HL-60/S4 treated with phorbol 12-myristate 13-acetate at 8.2 ng/mL for 4 days and 3 days (cell line): Measurements from ENCODE around the gene CCSER1.
"Not testable (repeated sequence)": the region's sequence is repeated elsewhere in the genome, so short reads cannot be mapped to it uniquely, and the experiment has no call there.

Experiments
- in situ Hi-C: fragments of 300-500 bp; cut with MboI; formaldehyde crosslinking; loops from 2 replicates; pipeline ENCODE4 v1.15.0; 2022; ENCODE audit warnings: low sequenced_read_pairs

Gene CCSER1

GRCh38 chr4:91601401-91601800 is 1474.2 kb downstream of the CCSER1 start:
- in situ Hi-C loops, result no loop called here

DNA sequence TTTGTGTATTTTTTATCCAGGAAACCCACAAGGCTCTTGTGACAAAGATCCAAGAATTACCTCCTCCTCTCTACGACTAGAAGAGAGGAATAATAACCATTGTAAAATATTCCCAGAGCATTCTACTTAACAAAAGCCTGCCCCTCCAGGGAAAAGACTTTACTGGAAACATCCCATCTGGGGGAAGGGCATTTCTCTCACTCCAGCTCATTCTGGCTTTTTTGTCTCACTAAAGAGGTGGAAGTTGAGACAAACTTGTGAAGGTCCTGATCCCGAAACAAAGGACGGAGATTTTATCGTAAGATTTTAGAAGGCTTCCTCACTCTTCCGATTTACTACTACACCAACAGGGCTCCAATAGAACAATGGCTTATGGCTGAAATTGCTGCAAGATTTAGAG is 1484.6 kb downstream of the CCSER1 start:
- in situ Hi-C loops, result no loop called here

GRCh38 chr4:91620952-91621351 is 1493.8 kb downstream of the CCSER1 start:
- in situ Hi-C loops, result no loop called here

DNA sequence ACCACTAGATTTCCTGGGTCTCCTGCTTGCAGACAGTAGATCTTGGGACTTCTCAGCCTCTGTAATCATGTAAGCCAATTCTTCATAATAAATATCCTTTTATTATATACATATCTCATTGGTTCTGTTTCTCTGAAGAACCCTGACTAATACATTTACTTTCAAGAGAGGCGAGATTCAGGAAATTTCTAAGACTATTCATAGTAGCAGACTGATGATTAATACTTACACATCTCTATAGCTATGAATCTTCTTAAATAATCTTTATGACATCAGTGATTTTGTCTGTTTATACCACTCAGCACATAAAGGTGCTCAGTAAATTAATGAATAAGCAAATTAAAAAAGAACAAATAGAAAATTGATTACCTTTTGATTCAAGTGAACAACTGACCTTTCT is 1494.3 kb downstream of the CCSER1 start:
- in situ Hi-C loops, result no loop called here

DNA sequence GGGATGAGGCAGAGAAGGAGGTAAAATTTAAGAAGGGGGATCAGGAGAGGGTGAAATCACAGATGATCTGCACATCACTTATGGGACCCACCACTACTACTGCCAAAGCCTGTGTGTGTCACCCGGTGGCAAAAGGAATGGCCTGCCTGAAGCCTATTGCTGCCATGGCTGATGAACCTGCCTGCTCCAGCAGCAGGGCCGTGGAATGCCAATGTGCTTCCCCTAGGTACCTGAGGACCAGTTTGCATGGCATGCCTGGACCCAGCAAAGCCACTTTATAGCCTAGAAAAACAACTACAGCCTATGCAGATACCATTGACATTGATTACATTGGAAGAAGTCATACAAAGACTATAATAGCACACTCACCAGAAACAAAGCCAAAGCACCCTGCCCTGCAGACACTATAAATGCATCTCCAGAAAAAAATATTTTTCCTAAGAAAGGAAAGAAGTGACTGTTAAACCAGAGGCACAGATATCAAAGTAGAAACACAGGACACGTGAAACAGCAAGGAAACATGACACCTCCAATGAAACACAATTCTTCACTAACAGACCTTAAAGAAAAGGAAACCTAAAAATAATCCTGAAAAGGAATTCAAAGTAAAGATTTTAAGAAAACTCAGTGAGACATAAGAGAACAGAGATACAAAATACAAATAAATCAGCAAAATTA is 1495.9 kb downstream of the CCSER1 start:
- in situ Hi-C loops, result no loop called here

DNA sequence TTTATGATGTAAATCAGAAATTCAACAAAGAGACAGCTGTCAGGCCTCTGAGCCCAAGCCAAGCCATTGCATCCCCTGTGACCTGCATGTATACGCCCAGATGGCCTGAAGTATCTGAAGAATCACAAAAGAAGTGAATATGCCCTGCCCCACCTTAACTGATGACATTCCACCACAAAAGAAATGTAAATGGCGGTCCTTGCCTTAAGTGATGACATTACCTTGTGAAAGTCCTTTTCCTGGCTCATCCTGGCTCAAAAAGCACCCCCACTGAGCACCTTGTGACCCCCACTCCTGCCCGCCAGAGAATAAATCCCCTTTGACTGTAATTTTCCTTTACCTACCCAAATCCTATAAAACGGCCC is 1496.4 kb downstream of the CCSER1 start:
- in situ Hi-C loops, result not testable (repeated sequence)

GRCh38 chr4:91630054-91630453 is 1502.9 kb downstream of the CCSER1 start:
- in situ Hi-C loops, result no loop called here

- in situ Hi-C loops, result no loop called here
Measured at GRCh38 chr4:91630764-91631163, 1503.6 kb downstream of the CCSER1 start.

DNA sequence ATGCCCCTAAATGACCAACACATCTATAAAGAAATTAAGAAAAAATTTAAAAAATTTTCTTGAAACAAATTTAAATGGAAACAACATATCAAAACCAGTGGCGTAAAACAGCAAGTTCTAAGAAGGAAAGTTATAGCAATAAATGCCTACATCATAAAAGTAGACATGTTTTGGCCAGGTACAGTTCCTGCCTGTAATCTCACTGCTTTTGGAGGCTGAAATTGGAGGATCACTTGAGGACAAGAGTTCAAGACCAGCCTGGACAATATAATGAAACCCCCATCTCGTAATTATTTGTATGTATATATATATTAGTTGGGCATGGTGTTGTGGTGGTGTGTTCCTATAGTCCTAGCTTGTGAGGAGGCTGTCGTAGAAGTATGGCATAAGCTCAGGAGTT is 1504.1 kb downstream of the CCSER1 start:
- in situ Hi-C loops, result no loop called here

DNA sequence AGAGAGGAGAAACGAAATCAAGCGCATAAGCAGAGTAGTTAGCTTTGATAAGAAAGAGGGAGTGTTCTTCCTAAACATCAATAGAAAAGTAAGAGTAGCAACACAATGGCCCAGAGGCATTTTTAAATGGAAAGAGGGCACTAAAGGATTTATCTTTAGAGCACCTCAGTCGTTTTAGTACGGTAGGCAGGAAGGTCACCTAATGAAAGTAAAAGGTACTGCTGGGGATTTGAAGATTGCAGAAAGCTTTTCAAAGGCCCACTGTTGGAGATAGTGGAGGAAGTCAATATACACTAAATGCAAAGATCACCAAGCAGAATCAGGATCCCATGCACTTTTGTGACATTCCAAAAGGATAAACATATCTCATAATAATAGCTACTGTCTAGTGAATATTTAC is 1508.9 kb downstream of the CCSER1 start:
- in situ Hi-C loops, result no loop called here
